SK-N-MC (cell line): ENCODE measurements around the gene LAPTM5.

Source experiments
- DNase-seq: peaks from one replicate; pipeline ENCODE4 v3.0.0-alpha.2; 2011; ENCODE audit warnings: low read depth, low spot score
- H3K27ac ChIP-seq: fragments of 200-600 bp; sonication (generic); 2 replicates; pipeline ENCODE4 v1.5.1; 2016; ENCODE audit warnings: mixed run types
- H3K36me3 ChIP-seq: fragments of 200-600 bp; sonication (generic); 2 replicates; pipeline ENCODE4 v1.6.1; 2017; ENCODE audit warnings: antibody characterized with exemption, low read length, mixed read lengths; ENCODE audit not compliant: insufficient read depth
- H3K4me3 ChIP-seq: fragments of 200-600 bp; sonication (generic); 2 replicates; pipeline ENCODE4 v1.5.1; 2016
- H3K9ac ChIP-seq: fragments of 200-600 bp; sonication (generic); 2 replicates; pipeline ENCODE4 v1.8.0; 2017; ENCODE audit warnings: mixed run types, mixed read lengths; ENCODE audit not compliant: insufficient read length
- H3K9me3 ChIP-seq: fragments of 200-600 bp; sonication (generic); 2 replicates; pipeline ENCODE4 v1.6.1; 2017; ENCODE audit warnings: low read depth, mild to moderate bottlenecking, antibody characterized with exemption, low read length, moderate library complexity, mixed read lengths
- EZH2 ChIP-seq: fragments of 200-600 bp; sonication (generic); IDR thresholded peaks from one replicate; pipeline ENCODE4 v1.6.1; 2017; ENCODE audit warnings: antibody characterized with exemption
- FOXP2 ChIP-seq: optimal IDR thresholded peaks from 2 replicates; pipeline ENCODE3; 2011; ENCODE audit warnings: mild to moderate bottlenecking, moderate library complexity; ENCODE audit not compliant: insufficient read depth; ENCODE audit errors: extremely low read length, control extremely low read depth
- POLR2AphosphoS5 ChIP-seq: IDR thresholded peaks from 2 replicates; pipeline ENCODE4 v1.6.1; 2012; ENCODE audit warnings: mild to moderate bottlenecking, low read depth, low read length, borderline replicate concordance

The LAPTM5 gene

GRCh38 chr1:30788580-30789387 lies 31.2 kb upstream of the LAPTM5 start:
- H3K27ac ChIP-seq, result no peak overlapping the region
- no peak for DNase-seq
- H3K9ac ChIP-seq, result no peak overlapping the region
- no peaks in the 10 kb centered on the region for H3K9me3 ChIP-seq
- H3K36me3 ChIP-seq, result no peaks in the 10 kb centered on the region
- no peak for TF ChIP-seq POLR2AphosphoS5
- TF ChIP-seq FOXP2, result no peak
- TF ChIP-seq EZH2, result no peak
- H3K4me3 ChIP-seq, result no peak overlapping the region

- Histone ChIP-seq H3K36me3 (no peaks in the 10 kb centered on the region), H3K9ac (no peak overlapping the region)
- DNase-seq, result no peak
Measured at GRCh38 chr1:30787856-30788495, 30.4 kb upstream of the LAPTM5 start.

GRCh38 chr1:30787266-30787665 lies 29.7 kb upstream of the LAPTM5 start:
- Histone ChIP-seq H3K4me3 (no peak overlapping the region), H3K27ac (no peak overlapping the region), H3K9me3 (no peaks in the 10 kb centered on the region), H3K36me3 (no peaks in the 10 kb centered on the region), H3K9ac (no peak overlapping the region)
- no peak for DNase-seq
- TF ChIP-seq EZH2 (no peak), FOXP2 (no peak), POLR2AphosphoS5 (no peak)

More at GRCh38 chr1:30787856-30788495, 30.4 kb upstream of the LAPTM5 start:
- TF ChIP-seq EZH2, result no peak
- TF ChIP-seq POLR2AphosphoS5, result no peak
- no peak for TF ChIP-seq FOXP2
- Histone ChIP-seq H3K4me3 (no peak overlapping the region), H3K9me3 (no peaks in the 10 kb centered on the region), H3K27ac (no peak overlapping the region)

GRCh38 chr1:30786264-30786991 lies 28.9 kb upstream of the LAPTM5 start:
- no peak overlapping the region for H3K4me3 ChIP-seq
- DNase-seq, result no peak
- no peak overlapping the region for H3K9ac ChIP-seq
- H3K36me3 ChIP-seq, result no peaks in the 10 kb centered on the region
- no peak overlapping the region for H3K27ac ChIP-seq
- no peaks in the 10 kb centered on the region for H3K9me3 ChIP-seq
- TF ChIP-seq POLR2AphosphoS5 (no peak), EZH2 (no peak), FOXP2 (no peak)

- Histone ChIP-seq H3K36me3 (no peaks in the 10 kb centered on the region), H3K27ac (no peak overlapping the region), H3K9ac (no peak overlapping the region), H3K9me3 (no peaks in the 10 kb centered on the region), H3K4me3 (no peak overlapping the region)
- DNase-seq, result no peak
- TF ChIP-seq EZH2, result no peak
Measured at GRCh38 chr1:30785714-30786113, 28.1 kb upstream of the LAPTM5 start.

- Histone ChIP-seq H3K4me3 (no peak overlapping the region), H3K27ac (no peak overlapping the region), H3K36me3 (no peaks in the 10 kb centered on the region)
Measured at GRCh38 chr1:30785181-30785580, 27.6 kb upstream of the LAPTM5 start.

GRCh38 chr1:30783256-30783915 lies 25.8 kb upstream of the LAPTM5 start:
- DNase-seq, result no peak
- no peak overlapping the region for H3K9ac ChIP-seq
- no peak overlapping the region for H3K27ac ChIP-seq

More at GRCh38 chr1:30785181-30785580, 27.6 kb upstream of the LAPTM5 start:
- no peak overlapping the region for H3K9ac ChIP-seq
- H3K9me3 ChIP-seq, result no peaks in the 10 kb centered on the region
- TF ChIP-seq POLR2AphosphoS5, result no peak
- no peak for TF ChIP-seq EZH2
- TF ChIP-seq FOXP2, result no peak
- no peak for DNase-seq

GRCh38 chr1:30782361-30783255 lies 25.0 kb upstream of the LAPTM5 start:
- no peak overlapping the region for H3K9ac ChIP-seq
- DNase-seq, result no peak
- H3K27ac ChIP-seq, result no peak overlapping the region
- H3K4me3 ChIP-seq, result no peak overlapping the region
- no peaks in the 10 kb centered on the region for H3K36me3 ChIP-seq
- no peak for TF ChIP-seq EZH2
- TF ChIP-seq POLR2AphosphoS5, result no peak
- no peak for TF ChIP-seq FOXP2
- H3K9me3 ChIP-seq, result no peaks in the 10 kb centered on the region

More at GRCh38 chr1:30783256-30783915, 25.8 kb upstream of the LAPTM5 start:
- no peak overlapping the region for H3K4me3 ChIP-seq
- no peaks in the 10 kb centered on the region for H3K9me3 ChIP-seq
- no peaks in the 10 kb centered on the region for H3K36me3 ChIP-seq
- no peak for TF ChIP-seq FOXP2
- no peak for TF ChIP-seq EZH2
- TF ChIP-seq POLR2AphosphoS5, result no peak
